NCI-H128 (cell line): ENCODE results near the gene APOBEC3H.

Source experiments
- DNase-seq: peaks from one replicate; lab custom pipeline; 2025; ENCODE audit not compliant: unreplicated experiment; lab: John Stamatoyannopoulos, UW

The APOBEC3H gene

GRCh38 chr22:39134366-39135091, 37.5 kb downstream of the APOBEC3H start:
- DNase-seq, result no peak

GRCh38 chr22:39135092-39135896, 38.2 kb downstream of the APOBEC3H start:
- no peak for DNase-seq

DNA sequence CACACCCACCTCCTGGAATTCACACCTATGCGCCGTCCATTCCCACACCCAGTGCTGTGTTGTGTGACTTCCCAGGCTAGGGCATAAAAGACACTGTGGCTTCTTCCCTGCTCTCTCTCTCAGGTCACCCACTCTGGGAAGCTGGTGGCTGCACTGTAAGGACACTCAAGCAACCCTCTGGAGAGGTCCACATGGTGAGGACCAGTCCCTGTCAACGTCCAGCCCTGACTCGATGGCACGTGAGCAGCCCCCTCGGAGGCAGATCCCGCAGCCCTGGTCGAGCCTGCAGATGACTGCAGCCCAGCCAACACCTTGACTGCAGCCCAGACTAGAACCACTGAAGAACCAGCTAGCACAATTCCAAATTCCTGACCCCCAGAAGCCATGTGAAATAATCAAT, 39.3 kb downstream of the APOBEC3H start:
- no peak for DNase-seq

DNA sequence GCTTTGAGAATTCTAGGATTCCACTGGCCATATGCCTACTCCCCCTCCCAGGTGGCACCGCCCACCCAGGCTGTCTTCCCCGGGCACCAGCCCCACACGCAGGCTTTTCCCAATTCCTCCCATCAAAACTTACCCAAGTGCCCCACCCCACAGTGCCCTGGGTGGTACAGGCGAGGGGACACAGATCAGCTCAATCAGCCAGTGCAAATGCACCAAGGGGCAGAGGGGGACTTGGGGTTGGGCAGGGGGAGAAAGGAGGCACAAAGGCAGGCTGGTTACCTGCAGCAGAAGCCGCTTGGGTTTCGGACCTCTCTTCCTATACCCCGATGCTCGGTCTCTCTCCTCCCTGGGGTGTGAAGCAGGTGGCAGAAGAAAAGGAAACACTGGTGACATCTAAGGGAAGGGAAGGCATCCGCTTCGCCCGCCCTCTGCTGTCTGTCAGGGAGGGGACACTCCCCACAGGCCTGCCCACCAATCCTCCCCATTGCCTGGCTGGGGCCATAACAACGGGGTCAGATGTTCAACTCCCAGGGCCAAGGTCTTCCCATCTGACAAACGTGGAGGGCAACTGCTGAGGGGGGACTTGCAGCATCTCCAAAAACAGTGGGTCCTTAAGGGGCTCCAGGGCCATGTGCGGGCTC, 41.4 kb downstream of the APOBEC3H start:
- DNase-seq, result no peak

DNA sequence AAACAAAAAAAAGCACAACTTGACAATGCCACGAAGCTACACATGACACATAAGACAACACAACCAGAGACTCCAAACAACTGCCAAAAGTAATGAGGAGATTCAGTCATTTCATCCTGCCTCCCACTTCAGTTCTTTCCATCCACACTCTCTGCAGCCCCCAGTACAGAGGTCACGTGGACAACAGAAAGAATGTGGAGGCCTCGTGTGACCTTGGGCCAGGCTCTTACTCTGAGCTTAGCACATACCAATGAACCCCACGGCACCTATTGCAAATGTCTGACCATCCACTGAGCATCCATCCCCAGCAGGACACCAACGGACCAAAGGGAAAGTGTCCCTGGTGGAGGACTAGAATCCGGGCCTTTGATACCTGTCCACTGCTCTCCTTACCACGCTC, 42.9 kb downstream of the APOBEC3H start:
- DNase-seq, result no peak

GRCh38 chr22:39142088-39142680, 45.1 kb downstream of the APOBEC3H start:
- no peak for DNase-seq

GRCh38 chr22:39144101-39144767, 47.2 kb downstream of the APOBEC3H start:
- no peak for DNase-seq

DNA sequence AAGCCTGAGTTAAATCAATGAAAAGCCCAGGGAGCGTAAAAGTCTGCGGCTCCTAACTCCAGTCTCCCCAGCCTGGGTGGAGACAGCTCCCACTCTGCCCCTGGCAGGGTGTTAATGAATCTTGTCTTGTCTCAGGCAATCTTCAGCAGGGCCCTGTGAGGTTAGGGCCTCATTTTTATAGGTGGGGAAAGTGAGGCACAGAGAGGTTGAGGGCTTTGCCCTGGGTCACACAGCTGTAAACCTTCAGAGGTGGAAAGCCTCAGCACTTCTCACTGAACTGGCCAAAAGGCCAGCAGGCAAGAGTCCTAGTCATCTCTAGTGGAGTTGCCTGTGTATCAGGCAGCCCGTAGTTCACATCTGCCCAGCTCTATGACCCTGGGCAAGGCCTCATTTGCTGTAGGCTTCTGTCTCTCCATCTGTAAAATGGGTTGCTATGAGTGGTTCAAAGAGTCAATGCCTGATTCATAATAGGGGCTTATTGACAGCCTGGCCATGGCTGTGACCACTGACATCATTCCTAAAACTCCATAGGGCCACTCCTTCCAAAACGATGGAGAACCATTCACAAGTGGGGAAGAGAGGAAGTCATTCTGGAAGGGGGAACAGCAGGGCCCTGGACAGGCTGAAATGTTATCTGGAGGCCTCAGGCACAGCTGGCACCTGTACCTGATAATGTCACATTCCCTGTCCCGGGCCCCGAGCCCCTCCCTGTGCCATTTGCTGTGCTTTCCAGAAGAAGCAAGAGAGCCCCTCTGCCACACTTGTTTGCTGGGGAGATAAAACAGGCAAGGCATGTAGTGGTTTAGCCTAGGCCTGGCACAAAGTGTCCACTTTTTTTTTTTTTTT, 49.4 kb downstream of the APOBEC3H start:
- DNase-seq, result no peak

DNA sequence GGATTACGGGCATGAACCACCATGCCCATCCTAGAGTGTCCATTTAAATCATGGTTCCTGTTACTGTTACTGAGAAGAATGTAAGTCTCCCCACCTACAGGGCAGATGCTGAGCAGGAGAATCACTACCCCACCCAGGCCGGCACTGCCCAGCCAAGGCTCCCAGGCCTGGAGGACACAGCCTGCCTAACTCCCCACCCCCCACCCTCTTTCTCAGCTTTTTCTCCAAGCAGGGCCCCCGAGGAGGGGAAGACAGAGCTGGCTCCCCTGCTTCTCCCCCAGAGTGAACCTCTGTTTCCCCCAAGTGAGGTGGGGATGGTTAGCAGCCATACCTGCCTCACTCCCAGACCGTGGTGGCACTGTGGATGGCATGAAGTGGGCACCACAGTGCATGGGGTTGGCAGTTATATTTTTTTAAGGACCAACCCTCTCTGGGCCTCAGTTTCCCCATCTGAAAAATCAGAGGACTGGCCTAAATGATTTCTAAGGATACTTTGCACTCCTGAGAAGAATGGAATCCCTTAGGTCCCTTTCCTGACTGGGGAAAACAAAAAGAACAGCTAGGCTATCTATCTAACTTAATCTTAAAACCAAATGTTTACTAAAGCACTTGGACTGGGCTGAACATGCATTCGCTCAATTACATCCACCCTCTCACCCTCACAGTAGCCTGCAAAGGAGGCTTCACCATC, 50.4 kb downstream of the APOBEC3H start:
- no peak for DNase-seq

- DNase-seq, result no peak
These were observed 51.1 kb downstream of the APOBEC3H start for GRCh38 chr22:39148026-39148726.

- no peak for DNase-seq
These were observed 51.9 kb downstream of the APOBEC3H start for GRCh38 chr22:39148727-39149535.

DNA sequence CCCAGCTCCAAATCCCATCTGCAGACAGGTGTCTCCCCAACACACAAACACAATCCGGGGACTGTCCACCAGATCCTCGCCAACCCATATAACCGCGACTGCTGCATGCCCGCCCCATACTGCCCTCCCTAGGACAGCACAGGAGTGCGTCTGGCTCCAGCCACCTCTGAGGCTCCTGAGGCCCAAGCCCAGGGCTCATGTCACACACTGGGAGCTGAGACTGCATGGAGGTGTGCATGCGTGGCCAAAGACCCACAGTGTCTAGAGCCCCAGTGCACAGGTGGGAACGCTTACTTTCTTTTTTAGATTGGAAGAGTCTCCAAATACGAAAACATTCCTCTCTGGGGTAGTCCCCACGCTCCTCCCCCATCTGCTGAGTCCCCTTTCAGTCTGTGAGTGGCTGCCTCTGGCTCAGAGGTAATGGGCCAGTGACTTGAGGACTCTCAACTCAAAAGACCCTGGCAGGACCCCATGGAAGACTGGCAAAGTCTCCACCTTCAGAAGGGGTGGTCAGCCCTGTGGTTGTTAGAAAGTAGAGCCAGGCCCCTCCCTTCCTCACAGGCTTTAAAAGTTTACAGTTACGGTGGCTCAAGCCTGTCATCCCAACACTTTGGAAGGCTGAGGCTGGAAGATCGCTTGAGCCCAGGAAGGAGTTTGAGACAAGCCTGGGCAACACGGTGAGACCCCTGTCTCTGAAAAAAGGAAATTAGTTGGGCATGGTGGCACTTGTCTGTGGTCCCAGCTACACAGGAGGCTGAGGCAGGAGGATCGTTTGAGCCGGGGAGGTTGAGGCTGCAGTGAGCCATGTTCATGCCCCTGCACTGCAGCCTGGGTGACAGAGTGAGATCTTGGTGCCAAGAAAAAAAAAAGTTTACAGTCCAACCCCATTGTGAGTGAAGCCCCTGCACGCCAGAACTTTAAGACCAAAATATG, 53.1 kb downstream of the APOBEC3H start:
- no peak for DNase-seq

GRCh38 chr22:39150848-39151215, 53.8 kb downstream of the APOBEC3H start:
- DNase-seq, result no peak

DNA sequence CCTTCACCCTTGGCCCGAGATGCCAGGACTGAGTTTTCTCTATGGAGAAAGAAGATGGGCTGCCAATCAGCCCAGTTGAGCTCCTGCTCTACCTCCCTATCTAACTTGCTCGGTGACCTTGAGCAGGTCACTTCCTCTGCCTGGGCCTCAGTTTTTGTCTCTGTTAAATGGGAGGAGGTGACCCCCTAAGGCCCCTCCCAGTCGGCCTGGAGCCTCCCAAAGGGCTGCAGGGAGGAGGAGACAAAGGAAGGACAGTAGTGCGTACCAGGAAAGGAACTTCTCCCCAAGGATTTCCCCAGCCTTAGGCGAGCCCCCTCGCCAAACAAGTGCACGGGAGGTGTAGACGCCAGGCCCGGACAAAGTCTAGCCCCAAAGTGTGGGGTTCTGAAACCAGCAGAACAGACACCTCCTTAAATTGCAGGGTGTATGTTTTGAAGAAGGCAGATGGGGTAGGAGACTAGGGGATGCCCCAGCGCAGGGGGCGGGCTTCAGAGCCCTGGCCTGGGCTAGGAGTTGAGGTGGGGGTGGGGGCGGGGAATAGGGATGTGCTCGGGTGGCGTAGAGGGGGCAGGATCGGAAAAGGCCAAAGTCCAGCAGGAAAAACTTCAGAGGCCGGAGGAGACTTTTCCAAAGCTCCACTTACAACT, 54.4 kb downstream of the APOBEC3H start:
- DNase-seq, result no peak

- no peak for DNase-seq
These were observed 55.0 kb downstream of the APOBEC3H start for GRCh38 chr22:39152024-39152510.

DNA sequence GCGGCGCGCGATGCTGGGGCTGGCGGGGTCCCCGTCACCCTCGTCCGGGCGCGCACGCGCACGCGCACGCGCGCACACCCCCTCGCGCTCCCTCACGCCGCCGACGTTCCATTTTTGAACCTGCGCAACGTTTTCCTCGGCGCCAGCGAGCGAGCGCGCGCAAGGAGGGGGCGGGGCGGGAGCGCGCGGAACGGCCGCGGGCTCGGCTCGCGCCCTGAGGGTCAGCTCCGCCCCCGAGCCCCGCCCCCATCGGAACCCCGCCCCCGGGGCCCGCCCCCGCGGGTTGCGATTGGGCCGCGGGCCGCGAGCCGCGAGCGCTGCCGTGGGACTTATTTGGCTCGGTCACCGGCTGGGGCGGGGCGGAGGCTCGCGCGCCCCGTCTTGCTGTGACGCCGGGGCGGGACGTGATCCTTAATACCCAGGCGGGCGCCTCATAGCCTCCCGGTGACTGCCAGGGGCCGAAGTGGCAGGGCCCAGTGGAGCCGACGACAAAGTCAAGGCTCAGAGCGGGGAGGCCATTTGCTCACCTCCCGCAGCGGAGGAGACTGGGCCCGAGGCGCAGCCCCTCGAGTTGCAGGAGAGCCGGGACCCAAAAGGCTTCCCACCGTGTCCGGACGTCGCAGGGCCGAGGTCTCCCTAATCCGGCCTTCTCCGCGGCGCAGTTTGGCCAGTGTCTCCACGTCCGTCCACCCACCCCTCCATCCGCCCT, 55.6 kb downstream of the APOBEC3H start, which contains the start of gene CBX7:
TSS of gene CBX7 (minus strand) at position 170 of the 709 bp plus-strand sequence. CDS start 236 bp downstream, outside the sequence.
- peak; percentile 37 for DNase-seq
